Measurements from ENCODE around the gene GPT2.

Gene GPT2

DNA sequence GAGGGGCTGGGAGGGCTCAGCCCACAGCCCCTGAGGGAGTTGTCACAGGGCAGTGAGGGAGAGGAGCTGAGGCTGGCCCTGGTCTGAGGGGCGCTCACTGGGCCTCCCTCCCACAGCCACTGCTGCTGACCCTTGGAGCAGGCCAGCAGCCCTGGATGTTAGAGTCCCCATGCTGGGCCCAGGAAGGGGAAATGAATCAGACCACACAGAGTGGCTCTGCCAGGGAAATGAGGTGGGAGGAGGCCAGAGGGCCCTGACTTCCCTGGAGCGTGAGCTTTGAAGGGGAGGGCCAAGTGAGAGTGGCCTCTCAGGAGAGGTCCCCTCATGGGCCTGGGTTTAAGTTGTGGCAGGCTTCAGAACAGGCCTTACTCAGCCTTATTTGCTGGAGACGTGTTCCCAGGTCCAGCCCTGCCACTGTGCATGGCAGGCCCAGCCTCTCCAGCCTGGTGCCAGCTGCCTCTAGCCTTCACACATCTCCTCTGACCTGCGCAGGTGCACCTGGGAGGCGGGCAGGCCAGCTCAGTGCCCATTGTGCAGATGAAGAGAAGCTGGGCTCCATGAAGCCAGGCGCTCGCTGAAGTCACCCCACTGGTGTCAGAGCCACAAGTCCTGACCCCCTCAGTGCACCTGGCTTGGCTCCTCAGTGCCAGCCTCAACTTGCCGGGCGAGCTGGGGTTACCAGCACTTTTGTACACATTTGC lies 15.4 kb downstream of the GPT2 start:
- no peak for DNase-seq

DNA sequence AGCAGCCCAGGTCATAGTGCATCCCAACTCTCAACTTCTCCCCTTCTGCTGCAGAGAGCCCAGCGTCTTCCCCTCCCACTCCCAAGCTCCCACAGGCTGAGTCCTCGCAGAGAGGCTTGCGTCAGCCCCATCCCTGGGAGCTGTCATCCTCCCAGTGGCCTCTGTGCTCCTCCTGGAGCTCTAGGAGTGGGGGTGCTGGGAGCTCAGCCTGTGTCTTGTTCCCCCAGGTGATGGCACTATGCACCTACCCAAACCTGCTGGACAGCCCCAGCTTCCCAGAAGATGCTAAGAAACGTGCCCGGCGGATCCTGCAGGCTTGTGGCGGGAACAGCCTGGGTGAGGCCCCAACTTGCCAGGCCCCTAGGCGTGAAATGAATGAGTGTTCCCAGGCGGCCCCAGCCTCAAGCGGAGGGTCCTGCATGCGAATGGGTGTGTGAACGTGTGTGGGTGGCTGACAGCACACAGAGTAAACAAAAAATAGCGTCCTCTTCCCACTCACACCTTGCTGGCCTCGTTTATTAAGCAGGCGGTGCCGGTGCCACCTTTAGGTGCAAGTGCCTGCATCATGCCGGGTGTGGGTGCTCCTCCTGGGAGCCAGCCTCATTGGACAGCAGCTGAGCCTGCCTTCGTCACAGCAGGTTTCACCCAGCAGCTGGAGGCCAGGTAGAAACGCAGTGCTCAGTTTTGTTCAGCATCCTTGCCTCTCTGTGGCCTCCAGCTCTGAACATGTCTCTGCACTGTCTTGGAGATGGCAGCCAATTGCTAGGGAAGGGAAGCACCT lies 16.5 kb downstream of the GPT2 start:
- no peak for DNase-seq

DNA sequence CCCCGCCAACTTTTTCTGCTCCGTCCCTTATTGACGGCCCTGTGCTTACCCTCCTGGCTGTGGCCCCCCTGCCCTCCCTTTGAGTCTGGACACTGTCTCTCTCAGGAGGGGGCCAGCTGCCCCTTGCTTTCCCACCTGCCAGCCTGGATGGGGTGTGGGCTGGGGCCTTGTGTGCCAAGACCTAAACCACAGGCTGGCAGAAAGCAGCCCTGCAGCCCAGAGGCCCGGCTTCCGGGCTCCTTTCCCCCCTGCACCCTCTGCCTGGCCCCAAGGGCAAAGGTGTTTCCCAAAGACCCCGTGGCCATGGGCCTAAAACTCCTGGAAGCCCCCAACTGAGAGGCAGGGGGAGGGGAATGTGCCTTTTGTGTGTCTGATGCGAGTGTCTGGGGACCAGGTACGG lies 17.5 kb downstream of the GPT2 start:
- DNase-seq: no peak

DNA sequence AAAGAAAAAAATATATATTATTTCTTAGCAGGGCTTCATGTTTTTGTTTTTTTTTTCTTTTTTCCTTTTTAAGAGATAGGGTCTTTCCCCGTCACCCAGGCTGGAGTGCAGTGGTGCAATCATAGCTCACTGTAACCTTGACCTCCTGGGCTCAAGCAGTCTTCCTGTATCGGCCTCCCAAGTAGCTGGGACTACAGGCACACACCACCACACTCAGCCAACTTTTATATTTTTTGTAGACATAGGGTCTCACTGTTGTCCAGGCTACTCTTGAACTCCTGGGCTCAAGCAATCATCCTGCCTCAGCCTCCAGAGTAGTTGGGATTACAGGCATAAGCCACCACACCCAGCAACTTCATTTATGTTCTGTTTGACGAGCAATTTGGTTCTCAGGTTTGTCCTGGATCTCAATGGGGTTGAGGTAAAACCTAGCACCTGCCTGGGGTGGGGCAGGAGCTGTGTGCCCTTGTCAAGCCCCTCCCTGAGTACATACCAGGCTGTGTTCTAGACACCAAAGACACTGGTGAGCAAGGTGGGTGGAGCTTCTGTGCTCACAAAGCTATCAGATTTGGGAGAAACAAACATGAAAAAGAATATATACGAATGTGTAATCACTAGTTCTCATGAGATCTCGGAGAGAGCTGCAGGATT lies 19.2 kb downstream of the GPT2 start:
- no peak for DNase-seq

DNA sequence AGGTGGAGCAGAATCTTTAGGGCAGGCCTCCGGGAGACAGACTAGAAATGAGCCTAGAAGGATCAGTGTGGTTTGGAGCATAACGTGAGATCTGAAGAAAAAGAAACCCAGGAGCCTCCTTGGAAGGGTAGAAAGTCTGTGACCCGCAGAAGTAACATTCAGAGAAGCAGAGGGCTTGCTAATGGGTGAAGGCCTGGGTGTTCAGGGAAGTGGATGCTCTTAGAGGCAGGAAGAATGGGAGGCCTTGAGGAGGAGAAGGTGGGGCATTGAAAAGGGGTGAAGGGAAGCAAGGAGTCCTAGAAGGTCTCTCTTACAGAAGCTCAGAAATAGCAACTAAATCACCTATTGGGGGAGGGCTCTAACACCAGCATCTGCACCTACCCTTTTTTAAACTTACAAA lies 20.3 kb downstream of the GPT2 start:
- DNase-seq: no peak

DNA sequence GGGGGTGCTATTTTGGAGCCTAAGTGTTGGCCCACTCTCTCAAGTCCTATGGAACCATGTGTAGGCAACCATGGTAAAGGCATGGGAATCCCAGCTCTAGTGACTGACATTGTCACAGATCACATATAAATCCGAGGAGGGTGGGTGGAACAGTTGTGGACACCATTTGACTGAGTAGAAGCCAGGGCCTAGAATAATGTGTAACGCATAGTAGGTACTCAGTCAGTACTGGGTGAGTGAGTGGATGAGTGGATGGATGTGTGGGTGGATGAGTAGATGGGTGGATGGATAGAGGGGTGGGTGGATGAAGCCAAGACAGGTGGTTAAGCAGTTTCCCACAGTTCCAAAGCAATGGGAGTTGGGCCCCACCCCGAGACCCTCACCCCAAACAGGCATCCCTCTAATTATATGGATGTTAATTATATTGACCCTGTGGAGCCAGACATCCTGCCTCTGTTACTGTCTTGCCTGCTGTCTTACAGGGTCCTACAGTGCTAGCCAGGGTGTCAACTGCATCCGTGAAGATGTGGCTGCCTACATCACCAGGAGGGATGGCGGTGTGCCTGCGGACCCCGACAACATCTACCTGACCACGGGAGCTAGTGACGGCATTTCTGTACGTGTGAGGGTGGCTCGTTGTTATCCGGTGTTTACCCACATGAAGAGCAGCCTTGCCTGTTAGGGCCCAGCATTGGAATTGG lies 22.3 kb downstream of the GPT2 start:
- DNase-seq: no peak

DNA sequence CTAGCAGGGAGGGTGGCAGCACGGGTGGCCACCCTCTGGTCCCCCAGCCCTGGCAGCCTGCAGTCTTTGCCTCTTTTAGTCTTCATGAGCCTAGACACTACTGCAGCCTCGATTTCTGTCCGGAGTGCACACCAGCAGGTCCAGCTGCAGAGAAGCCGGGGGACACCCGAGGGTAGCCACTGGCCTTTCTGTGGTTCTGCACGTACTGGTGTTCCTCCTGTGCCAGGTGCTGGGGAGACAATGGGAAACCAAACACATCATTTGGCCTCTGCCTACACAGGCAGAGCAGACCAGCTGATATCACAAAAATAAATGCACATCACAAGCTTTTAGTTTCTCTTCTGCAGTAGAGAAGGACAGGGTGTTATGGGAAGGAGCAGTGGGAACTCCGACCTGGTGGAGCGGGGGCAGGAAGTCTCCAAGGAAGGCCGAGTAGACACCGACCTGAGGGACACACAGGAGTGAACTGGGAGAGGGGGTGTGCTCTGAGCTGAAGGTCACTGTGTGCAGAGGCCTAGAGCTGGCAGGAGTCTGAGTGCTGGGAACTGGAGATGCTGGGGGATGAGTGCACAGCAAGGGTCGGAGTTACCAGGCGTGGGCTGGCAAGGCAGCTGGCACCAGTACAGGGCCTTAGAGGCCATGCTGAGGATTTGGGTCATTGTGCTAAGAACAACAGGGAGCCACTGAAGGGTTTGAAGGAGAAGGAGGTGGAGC lies 23.1 kb downstream of the GPT2 start:
- no peak for DNase-seq

DNA sequence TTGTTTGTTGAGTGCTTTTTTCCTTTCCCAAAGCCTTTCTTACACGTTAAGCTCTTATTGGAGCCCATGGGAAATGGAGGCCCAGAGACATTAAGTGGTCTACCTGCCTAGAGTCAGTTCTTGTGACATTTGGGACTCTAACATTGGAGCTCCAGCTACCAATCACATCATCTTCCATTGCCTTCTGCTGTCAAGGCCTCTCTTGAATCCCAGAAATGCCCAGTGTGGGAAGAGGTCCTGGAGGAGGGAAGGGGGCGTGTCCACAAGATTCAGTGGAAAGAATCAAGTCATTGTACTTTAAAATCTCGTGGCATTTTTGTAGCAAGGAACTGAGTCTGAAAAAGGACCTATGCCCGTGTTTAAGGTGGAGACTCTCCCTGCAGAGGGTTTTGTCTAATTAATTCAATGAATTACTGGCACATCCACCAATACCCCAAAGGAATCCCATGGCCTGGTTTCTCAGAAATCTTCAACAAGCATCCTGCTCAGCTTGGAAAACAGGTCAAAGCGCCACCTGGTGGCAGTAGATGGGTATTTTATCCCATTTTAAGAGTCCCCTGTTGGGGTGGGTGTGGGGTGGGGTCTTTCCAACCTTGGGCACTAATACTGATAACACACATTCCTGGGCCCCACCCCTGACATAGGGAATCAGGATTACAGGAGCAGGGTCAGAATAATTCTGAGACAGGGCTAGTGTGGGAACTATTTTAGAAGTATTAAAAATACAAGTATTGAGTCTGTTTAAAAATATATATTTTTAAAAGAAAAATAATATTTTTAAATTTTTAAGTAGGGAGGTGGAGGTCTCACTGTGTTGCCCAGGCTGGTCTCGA lies 24.6 kb downstream of the GPT2 start:
- DNase-seq: peak; percentile 58

DNA sequence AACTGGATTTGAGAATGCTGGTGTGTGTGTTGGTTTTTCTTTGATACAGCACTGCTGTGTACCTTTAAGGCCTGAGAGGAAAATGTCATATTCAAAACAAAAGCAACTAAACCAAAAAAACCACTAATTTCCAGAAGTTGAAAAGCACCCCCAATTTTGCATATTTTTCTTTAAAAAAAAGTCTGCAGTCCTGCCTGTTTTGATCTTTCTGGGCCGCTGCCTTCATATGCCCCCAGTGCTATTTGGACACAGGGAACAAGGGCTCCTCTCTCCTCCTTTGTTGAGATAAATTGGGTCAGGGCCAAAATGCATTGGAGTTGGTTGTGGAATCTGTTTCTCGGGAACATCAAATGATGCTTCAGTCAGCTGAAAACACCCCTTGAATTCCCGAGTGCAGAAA lies 26.9 kb downstream of the GPT2 start:
- DNase-seq: no peak

DNA sequence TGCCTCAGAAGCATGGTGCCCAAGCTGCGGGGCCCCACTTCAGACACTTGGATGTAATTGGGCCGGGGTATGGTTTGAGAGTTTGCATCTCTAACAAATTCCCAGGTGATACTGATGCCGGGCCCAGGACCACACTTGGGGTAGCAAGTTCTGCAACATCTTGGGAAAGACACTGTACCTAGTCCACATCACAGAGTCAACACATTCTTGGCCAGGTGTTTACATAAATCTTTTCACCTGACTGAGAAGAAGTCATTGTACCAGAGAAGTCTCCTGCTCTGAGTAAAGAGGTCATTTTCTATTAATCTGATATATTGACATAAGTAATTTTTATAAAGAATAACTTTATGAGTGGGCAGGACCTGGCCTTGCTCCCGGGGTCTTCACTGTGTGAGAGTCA lies 27.5 kb downstream of the GPT2 start:
- no peak for DNase-seq

DNA sequence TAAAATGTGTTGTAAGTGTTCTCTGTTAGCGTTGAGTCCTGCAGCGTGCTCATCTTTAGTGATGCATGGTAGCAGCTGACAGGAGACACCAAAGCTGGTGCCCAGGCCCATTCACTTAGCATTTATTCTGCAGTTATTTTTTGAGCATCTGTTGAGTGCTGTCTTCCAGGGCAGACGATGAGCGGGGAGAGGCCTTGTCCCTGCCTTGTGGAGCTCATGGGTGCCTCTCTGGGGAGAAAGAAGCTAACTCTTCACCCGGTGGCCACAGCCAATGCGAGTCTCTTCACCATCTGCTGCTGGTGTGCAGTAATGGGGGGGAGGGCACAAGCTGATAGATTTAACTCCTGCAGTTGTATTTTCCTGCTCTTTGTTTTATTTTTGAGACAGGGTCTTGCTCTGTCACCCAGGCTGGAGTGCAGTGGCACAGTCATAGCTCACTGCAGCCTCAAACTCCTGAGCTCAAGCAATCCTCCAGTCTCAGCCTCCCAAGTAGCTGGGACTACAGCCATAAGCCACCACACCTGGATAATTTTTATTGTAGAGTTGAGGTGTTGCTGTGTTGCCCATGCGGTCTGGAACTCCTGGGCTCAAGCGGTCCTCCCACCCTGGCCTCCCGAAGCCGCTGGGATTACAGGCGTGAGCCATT lies 30.5 kb downstream of the GPT2 start:
- DNase-seq: no peak

DNA sequence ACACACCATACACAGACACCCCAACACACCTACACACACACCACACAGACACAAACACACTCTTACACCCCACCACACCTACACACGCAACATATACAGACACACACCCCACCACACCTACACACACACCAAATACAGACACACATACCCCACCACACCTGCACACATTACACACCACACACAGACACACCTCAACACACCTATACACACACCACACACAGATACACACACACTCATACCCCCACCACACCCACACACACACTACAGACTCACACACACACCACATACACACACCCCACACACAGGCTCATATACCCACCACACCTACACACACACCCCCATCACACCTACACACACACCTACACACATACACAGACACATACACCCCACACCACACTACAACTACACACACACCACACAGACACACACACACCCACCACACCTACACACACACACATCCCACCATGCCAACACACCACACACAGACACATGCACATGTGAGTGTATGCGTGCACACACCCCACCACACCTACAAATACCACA lies 31.4 kb downstream of the GPT2 start:
- DNase-seq: no peak

DNA sequence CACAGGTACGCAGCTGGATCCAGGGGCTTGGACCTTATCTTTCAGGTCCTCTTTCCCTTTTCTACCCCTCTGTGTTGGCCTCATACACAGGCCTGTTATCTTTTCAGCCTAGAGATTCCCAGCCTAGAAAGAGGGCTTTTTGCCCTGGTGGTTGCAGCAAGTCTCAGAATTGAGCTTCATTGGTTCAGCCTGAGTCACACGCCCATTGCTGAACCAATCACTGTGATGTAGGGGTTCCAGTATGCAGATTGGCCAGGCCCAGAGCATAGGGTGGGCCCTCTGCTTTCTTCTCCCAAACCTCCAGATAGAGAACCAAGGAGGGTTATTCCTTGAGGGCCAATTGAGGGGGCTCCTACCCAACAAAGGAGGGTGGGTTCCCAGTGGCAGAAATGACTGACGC lies 32.8 kb downstream of the GPT2 start:
- no peak for DNase-seq

DNA sequence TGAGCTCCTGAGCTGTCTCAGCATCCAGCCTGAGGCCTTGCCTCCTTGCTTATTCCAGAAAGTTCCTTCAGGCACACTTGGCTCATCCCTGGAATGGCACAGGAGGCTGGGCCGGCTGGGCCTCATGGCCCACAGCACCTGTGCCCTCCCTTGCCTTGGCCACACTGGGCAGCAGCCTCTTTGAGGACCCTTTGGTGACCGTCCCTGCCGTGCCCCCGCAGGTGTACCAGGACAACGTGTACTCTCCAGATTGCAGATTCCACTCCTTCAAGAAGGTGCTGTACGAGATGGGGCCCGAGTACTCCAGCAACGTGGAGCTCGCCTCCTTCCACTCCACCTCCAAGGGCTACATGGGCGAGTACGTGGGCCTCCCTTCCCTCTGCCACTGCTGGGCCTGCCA lies 34.2 kb downstream of the GPT2 start:
- DNase-seq: no peak

DNA sequence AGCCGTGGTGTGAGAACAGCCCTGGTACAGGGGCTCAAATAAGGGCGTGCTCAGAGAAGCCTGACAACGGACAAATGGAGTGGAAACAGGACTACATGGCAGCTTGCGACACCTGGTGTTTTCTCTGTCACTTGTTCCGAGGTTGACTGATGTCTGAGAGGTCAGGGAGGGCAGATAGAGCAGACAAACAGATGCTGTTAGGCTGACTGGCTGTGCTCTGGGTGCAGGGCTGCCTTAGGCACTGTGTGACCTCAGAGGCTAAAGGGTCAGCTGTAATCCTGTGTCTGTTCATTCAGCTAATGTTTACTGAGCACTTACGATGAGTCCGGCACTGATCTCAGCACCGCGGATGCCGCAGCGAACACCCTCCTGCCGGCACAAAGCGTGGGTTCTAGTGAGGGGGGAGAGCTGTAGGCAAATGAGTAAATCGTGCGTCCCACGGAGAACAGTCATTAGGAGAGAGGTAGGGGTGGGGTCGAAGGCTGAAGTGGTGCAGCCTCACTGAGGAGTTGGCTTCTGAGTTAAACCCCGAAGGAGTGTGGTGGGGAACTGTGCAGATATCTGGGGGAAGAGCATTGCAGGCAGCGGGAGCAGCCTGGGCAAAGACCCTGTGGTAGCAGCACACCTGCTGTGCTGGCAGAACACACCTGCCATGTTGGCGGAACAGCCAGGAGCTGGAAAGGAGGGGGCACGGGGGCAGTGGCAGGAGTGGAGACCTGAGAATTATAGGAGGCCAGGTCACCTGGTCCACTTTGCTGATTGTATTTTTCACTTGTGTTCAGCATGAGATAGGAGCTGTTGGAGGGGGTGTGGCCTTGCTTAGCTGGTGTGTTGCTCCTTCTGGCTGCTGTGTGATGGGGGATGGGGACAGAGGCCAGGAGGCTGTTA lies 35.0 kb downstream of the GPT2 start:
- peak; percentile 29 for DNase-seq

DNA sequence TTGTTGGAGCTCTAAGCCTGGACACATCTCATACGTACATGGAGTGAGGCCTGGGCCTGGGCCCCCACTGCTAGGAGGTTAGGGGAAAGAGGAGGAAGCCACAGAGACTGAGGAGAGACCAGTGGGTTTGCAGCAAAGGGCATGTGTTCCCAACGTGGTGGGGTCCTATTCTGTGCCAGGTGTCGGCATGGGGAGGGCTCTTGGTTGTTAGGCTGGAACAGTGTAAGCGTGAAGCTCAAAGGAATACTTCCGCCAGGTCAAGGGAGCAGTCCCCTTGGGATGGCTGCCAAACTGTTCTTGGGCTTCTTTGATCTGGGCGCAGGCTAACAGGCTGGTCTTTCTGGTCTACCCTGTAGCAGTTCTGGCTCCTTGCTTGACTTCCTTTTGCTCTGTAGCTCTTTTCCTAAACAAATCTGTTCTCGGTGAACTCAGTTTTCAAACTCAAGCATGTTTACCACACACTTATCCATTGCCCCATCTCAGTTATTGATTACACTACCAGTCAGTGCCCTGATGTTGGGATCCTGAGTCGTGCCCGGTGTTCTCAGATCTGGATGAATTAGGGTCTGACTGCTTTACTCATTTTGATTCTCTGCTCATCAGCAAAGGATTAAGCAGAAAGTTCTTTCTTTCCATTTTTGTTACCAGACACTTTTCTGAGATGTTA lies 36.4 kb downstream of the GPT2 start:
- no peak for DNase-seq

DNA sequence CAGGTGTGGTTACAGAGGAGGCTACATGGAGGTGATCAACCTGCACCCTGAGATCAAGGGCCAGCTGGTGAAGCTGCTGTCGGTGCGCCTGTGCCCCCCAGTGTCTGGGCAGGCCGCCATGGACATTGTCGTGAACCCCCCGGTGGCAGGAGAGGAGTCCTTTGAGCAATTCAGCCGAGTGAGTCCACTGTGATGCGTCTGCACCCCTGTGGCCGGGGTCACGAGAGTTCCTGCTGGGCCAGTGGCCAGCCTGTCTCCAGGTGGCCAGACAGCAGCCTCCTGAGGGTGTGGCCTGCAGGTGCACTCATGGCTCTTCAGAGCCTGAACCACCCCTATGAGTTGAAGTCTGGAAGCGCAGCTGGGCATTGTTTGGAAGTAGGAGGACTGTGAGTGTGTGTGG lies 38.1 kb downstream of the GPT2 start:
- DNase-seq: no peak

DNA sequence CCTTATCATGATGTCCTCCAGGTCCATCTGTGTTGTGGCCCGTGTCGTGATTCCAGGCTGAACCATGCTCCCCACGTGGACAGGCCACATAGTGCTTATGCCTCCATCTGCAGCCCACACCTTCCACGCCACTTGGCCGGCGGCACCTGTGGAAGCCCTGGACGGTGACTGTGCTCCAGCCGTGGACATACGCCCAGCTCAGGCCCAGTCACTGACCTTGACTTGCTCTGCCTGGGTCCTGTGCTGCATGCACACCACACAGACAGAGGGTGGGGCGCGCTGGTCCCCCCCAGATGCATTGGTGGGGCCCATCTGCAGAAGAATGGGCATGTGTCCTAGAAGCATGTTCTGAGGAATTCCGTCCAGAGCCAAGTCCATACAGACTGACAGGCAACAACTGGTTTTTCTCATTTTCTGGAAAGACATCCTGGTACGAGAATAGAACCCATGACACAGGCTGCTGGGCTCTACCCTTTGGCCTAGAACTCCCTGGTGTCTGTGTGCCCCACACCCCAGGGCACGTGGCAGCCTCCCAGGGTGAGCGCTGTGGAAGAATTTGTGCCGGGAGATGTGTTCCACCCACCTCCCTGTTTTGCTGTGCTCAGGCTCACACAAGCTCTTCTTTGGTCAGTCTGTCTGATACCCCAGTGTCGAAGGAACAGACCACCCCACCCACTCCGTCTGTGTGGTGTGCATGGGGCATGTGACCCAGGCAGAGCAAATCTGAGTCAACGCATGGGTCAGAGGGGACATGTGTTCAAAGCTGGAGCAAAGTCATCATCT lies 39.5 kb downstream of the GPT2 start:
- no peak for DNase-seq

DNA sequence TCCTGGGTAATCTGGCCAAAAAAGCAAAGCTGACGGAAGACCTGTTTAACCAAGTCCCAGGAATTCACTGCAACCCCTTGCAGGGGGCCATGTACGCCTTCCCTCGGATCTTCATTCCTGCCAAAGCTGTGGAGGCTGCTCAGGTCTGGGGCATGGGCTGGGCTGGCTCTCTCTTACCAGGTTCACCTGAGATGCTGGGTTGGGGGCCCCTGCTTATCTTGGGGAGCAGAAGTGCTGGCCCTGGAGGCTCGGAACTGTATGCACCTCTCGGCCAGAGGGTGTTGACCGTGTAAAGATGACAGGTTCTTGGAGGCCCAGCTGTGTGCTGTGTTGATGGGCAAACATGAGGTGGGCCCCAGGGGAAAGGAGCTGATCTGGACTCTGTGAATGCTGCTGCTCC lies 40.2 kb downstream of the GPT2 start:
- DNase-seq: no peak
